Measurements from ENCODE around the gene CD38.

DNA sequence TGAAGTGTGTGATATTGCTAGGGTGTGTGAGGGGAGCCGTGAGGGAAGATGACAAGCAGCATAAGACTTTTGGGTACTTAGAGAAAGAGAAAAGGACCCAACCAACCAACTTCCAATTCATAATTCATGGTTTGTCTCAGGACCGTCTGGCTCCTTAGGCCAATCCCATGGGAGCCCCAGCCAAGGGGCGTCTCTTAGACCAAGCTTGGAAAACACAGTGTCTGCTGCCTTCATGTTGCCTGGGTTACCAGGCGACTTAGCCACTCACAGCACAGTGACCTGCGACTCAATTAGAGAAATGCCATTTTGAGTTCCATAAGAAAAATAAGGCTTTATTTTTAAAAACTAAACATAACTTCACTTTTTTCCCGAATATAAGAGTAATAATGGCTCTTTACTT, 42.6 kb upstream of the CD38 start:
- TF ChIP-seq, protein P1, sequence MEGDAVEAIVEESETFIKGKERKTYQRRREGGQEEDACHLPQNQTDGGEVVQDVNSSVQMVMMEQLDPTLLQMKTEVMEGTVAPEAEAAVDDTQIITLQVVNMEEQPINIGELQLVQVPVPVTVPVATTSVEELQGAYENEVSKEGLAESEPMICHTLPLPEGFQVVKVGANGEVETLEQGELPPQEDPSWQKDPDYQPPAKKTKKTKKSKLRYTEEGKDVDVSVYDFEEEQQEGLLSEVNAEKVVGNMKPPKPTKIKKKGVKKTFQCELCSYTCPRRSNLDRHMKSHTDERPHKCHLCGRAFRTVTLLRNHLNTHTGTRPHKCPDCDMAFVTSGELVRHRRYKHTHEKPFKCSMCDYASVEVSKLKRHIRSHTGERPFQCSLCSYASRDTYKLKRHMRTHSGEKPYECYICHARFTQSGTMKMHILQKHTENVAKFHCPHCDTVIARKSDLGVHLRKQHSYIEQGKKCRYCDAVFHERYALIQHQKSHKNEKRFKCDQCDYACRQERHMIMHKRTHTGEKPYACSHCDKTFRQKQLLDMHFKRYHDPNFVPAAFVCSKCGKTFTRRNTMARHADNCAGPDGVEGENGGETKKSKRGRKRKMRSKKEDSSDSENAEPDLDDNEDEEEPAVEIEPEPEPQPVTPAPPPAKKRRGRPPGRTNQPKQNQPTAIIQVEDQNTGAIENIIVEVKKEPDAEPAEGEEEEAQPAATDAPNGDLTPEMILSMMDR (IDR thresholded peaks at IDR 0.05; ENCODE audit: poor library complexity) = no peak
- no peak for TF ChIP-seq EZH2phosphoT487 (IDR thresholded peaks at IDR 0.05; ENCODE audit: low read depth, severe bottlenecking, unreplicated experiment)
- TF ChIP-seq EZH2 (IDR thresholded peaks at IDR 0.05; ENCODE audit: borderline replicate concordance) = no peak
